HG03175 (cell line): ENCODE measurements around the gene B3GALT4.
A peak's percentile ranks its signal among the peaks of the same experiment; 100 is the strongest.
"Not testable (repeated sequence)": the region's sequence is repeated elsewhere in the genome, so short reads cannot be mapped to it uniquely, and the experiment has no call there.

Experiments
- ATAC-seq: cut with Tn5 transposase; IDR thresholded peaks from one replicate; pipeline ENCODE4 v1.9.1; 2021; ENCODE audit warnings: mild to moderate bottlenecking, moderate library complexity; ENCODE audit not compliant: unreplicated experiment

B3GALT4 gene

DNA sequence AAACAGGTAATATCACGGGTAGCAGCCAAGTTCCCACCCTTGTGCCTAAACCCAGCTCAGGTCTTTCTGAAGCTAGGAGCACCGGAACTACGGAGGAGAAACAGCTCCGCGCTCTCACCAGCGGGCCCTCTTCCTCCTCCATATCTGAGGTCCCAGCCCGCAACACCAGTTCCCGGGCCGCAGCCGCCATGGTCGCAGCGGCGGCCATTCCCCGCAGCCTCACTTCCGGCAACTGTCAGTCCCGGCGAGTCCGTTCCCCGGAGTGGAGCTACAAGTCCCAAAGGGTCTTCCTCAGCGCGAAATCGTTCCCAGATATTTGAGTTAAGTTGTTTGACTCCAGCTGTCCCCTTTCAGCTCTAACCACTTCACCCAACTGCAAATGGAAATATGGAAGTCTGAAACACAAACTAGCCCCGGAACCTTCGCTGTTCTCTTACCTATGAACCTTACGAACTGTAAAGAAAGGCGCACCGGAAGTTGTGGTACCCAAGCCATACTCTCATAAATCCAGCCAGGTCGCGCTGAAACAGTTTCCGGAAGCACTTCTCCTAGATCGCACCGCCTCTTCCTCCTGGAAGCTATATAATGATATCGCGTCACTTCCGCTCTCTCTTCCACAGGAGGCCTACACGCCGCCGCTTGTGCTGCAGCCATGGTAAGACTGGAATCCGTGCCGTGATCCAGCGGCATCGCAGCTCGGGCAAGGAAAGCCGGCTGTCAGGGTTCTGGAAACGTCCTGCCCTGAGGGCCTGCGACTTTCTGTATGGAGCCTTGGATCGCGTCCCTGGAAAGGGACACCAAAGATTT lies 5.3 kb upstream of the B3GALT4 start, which contains the start of the genes RPS18 and VPS52:
TSS of gene RPS18 (plus strand) at position 608 of the 807 bp plus-strand sequence. CDS start at position 653, 45 bp downstream.
TSS of gene VPS52 (minus strand) at position 409 of the 807 bp plus-strand sequence. CDS start at position 208, 201 bp downstream.
- ATAC-seq = peak; percentile 87

DNA sequence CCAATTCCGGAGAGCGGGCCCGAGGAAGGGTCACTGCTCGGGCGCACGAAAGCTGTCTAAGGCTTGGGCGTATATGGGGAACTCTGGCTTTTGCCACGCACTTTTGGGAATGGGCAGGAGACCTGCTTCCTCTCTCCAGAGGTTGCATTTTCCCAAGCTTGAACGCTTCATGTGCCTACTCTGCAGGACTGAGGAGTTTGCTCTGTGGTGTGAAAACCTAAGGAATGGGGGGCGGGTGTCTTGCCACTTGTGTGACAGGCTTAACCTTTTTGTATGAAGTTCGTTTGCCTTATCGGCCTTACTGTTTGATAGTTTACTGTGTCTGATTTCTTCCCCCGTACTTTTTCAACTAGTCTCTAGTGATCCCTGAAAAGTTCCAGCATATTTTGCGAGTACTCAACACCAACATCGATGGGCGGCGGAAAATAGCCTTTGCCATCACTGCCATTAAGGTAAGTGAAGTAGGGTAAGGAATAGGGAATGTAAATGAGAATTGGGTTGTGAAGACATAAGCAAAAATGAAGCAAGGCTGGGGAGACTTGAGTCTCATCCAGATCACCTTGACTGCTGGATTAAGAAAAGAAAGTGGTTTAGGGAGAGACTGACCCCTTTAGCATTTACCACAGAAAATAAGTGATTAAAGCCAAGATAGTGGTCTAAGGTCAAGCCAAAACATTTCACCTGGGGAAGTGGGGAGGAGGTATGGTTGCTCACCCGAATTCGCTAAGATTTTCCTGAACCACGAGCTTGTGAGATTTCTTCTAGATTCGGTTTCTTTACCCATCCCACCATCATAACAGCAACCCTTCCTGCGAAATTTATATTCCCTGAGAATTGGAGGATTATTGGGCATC lies 4.4 kb upstream of the B3GALT4 start:
- ATAC-seq = peak; percentile 13

DNA sequence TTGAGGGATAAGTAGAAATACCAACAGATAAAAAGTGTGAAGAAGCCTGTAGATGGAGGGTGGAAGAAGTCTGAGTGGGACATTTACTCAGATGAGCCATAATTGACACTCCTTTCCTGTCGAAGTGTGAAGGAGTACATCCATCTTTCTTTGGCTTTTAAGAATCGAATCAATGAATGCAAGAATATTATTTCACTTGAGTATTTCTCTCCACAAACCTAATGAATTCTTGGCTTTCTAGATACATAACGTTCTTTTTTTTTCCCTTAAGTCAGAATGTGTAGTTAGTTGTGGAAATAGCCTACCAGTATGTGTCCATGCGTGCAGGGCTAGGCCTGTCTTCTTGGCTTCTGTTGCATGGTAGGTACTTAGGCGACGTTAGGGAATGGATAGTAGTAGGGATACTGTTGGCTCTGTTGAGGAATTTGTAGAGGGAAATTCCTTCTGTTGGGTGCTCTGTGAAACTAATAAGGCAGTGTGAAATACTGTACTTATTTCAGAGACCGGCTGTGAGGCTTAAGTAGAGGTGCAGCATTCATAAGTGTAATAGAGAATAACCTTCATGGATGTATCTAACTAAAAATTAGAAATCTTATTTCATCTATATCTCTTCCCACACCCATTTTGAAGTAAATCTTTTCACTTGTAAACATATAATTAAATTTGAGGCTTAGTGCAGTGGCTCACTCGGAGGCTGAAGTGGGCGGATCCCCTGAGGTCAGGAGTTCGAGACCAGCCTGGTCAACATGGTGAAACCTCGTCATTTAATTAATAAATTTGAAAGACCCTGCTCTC lies 3.6 kb upstream of the B3GALT4 start:
- no peak for ATAC-seq

DNA sequence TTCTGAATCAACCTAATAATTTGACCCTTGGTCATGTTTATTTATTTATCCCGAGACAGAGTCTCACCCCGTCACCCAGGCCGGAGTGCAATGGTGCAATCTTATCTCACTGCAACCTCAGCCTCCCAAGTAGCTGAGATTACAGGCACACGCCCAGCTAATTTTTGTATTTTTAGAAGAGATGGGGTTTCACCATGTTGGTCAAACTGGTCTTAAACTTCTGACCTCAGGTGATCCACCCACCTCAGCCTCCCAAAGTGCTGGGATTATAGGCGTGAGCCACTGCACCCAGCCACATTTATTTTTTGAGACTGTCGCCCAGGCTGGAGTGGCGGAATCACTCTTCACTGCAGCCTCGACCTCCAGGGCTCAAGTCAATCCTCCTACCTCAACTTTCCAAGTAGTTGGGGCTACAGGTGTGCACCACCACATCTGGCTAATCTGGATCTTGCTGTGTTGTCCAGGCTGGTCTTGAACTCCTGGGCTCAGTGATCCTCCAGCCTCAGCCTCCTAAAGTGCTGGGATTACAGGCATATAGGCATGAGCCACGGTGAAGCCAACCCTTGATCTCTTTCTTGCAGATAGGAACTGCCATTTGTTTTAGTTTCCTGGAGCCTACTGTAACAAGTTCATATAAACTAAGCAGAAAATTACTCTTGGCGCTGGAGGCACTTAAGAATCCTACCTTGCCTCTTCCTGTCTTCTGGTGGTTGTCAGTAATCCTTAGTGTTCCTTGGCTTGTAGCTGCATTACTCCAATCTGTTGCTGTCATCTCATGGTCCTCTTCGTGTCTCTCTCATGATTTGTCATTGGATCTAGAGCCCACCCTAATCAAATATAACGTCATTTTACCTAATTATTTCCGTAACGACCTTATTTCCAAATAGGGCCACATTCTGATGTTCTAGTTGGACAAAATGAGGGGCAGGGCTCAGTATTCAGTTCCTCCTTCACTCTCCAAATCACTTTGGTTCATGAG lies 2.7 kb upstream of the B3GALT4 start:
- no peak for ATAC-seq

DNA sequence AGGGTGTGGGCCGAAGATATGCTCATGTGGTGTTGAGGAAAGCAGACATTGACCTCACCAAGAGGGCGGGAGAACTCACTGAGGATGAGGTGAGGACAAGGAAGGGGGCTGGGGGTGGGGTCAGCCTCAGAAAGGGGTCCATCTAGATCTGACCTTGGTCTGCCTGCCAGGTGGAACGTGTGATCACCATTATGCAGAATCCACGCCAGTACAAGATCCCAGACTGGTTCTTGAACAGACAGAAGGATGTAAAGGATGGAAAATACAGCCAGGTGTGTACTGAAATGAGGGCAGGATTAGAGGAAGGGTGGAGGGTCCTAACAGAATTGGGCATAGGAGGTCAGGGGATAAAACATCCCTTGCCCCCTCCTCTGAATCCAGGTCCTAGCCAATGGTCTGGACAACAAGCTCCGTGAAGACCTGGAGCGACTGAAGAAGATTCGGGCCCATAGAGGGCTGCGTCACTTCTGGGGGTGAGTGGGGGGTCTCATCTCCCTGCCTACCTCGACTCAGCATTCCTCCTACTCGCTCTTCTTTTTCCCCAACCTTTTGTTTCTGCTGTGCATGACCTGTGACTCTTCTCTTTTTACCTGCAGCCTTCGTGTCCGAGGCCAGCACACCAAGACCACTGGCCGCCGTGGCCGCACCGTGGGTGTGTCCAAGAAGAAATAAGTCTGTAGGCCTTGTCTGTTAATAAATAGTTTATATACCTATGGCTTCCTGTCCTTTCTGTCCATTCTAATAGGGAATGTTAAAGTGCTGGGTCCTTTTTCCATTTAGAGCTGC lies 935 bp upstream of the B3GALT4 start:
- ATAC-seq = not testable (repeated sequence)

DNA sequence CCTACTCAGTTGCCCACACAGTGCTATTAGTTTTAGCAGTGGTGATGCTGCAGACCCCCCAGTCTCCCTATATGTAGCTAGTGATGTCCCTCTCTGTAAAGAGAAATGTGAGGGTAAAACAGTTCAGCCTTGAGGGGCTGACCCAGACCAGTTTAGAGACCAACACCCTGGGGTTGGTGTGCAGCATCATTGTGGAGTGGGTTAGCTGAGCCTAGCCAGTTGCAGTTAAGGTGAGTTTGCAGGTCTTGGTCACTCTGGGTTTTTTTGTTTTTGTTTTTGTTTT lies 401 bp upstream of the B3GALT4 start:
- ATAC-seq = no peak

DNA sequence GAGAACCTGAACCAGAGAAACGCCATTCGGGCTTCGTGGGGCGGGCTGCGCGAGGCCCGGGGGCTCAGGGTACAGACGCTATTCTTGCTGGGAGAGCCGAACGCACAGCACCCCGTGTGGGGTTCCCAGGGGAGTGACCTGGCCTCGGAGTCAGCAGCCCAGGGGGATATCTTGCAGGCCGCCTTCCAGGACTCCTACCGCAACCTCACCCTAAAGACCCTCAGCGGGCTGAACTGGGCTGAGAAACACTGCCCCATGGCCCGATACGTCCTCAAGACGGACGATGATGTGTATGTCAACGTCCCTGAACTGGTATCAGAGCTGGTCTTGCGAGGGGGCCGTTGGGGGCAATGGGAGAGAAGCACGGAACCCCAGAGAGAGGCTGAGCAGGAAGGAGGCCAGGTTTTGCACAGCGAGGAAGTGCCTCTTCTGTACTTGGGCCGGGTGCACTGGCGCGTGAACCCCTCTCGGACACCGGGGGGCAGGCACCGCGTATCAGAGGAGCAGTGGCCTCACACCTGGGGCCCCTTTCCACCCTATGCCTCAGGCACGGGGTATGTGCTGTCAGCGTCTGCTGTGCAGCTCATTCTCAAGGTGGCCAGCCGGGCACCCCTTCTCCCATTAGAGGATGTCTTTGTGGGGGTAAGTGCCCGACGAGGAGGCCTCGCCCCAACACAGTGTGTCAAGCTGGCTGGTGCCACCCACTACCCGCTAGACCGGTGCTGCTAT lies 904 bp downstream of the B3GALT4 start:
- peak; percentile 27 for ATAC-seq

DNA sequence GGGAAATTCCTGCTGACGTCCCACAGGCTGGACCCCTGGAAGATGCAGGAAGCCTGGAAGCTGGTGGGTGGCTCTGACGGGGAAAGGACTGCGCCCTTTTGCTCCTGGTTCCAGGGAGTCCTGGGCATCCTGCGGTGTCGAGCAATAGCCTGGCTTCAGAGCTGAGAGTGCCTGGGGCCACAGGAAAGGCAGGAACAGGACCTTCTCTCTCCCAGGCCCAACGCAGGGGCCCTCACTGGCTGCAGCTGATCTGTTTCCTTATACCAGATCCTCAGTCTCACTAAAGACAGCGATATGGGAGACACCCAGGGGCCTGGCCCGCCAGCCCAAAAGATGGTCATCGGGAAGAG lies 1.4 kb downstream of the B3GALT4 start:
- ATAC-seq = no peak

DNA sequence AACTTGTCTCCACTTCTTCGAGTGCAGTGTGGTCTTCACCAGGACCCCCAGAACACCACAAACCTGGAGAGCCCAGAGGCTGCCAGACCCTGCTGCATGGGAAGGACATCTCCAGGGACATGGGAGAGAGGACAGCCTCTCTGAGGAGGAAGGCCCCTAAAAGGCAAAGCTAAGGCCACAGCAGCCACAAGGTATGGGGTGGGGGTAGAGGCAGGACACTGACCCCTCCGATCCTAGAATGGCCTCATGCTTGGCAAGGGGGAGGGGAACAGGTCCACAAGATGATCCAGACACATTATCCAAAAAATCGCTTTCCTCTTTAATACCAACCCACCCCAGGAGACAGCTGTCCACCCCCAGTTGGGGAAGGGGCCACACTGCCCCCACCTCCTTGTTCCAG lies 1.9 kb downstream of the B3GALT4 start:
- ATAC-seq = no peak

DNA sequence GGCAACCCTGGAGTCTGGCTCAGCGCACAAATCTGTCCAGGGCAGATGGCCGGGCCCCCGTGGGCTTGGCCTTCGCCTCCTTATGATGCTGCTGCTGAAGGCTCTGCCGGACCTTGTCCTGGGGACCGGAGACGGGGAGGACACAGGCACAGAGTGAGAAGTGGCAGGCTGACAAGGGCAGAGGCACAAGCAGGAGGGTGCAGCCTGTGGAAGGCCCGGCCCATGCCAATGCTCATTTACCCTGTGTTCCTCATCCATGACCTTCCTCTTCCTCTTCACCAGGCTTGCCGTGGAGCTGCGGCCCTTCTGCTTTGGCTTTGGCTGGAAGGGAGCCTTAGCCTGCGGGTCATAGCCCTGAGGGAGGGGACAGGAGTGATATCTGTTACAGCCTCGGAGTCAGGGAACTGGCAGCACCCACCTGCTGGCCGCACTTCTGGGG lies 2.4 kb downstream of the B3GALT4 start:
- no peak for ATAC-seq

DNA sequence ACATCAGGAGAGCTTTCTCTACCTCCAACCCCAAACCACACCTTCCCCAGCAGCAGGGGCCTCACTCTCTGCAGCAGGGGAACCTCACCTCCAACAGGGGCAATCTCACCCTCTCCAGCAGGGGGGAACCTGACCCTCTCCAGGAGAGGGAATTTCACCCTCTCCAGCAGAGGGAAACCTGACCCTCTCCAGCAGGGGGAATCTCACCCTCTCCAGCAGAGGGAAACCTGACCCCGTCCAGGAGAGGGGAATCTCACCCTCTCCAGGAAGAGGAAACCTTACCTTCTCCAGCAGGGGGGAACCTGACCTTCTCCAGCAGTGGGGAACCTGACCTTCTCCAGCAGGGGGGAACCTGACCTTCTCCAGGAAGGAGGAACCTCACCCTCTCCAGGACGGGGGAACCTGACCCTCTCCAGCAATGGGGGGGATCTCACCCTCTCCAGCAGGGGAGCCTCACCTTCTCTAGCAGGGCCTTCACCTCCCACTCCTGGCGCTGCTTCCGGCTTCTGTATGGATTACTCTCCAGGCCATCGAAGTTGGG lies 3.1 kb downstream of the B3GALT4 start:
- no peak for ATAC-seq

DNA sequence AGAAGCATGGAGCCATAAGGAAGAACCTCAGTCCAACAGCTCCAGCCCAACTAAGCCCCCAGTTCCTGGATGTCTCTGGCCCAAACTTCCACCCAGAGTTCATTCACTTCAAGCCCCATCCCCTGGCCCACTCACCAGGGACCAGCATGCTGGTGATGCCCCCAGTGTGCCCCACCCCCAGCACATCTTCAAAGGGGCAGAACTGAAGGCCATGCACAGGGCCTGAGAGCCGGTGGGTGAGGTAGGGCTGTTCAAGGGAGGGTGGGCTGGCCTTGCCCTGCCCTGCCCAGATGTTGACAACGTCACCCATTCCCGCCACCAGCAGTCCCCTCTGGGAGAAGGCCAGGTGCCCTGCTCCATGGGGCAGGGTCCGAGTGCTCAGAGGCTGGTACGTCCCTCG lies 3.6 kb downstream of the B3GALT4 start:
- ATAC-seq = no peak

DNA sequence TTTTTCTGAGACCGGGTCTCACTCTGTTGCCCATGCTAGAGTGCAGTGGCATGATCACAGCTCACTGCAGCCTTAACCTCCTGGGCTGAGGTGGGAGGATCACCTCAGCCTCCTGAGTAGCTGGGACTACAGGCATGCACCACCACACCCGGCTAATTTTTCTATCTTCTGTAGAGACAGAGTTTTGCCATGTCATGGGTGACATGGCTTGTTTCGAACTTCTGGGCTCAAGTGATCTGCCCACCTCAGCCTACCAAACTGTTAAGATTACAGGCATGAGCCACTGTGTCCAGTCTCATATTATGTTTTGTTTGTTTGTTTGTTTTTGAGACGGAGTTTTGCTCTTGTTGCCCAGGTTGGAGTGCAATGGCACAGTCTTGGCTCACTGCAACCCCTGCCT lies 8.3 kb downstream of the B3GALT4 start:
- not testable (repeated sequence) for ATAC-seq

DNA sequence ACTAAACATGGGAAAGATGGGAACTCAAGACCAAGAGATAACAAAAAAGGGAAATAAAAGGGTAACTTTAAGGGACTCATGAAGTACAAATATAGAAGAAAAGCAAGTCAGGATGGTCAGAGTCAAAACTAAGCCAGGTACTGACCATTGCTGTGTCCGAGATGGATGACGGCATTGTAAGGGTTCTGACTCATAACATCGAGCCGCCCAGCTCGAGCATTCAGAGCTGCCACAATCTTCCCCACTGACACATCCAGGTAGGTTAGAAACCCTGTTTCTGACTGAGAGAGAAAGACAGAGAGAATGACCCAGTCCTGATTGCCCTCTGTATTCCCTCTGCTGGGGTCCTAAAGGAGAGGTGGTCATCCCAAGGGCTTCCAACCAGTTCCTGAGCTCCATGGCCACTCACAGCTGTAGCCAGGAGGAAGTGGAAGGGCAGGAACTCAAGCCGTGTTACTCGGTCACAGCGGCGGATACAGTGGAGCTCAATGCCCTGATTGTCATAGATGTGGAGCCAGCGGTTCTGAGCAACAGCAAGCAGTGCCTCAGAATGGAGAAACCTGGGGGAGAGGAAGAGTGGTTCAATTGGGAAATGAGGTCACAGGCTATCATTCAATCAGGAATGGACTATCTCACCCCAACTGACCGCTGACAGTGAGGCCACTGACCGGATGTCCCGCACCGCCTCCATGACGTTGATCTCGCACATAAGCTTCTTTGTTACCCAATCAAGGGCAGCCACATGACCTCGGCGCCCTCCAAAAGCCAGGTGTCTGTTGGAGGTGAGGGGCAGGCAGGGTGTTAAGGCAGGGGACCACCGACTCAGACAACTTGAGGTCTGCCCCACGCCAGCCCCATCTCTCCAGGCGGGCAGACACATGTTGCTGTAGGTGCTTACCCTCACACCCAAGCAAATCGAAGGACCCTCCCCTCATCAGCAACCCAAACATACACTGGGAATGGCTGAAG lies 10.3 kb downstream of the B3GALT4 start:
- ATAC-seq = no peak

DNA sequence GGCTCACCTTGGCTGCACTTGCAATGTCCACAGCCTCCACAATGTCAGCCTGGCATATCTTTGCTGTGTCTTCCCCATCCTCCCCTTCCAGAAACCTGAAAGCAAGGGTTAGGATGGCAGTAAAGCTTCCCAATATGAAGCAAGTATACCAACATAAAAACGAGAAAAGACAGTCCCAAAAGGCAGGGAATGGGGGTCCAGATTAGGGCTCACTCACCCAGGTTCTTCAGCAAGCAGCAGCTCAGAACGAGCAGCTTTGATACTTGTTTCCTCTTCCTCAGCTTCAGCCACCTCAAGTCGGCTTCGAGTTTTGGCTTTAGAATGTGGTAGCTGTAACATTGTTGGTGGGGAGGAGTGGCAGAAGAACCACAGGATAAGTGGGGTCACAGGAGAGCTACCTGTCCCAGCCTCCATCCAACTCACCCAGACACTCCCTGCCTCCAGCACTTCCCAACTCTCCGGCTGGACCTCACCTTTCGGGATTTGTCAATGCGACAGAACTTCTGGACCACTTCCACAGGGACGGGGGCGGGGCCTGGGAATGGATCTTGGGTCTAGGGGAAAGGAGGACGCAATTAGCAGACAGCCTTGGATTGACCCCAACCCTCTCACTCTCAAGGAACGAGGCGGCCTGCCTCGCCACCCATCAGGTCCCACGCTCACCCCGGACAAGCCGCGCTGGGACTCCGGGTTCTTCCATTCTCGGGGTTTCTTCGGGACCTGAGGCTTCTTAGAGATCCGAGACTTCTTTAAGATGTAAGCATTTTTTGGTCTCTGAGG lies 11.4 kb downstream of the B3GALT4 start:
- ATAC-seq = no peak
